Mucosa of rectum (tissue), 2 donors: ENCODE data around the gene MC1R.

ENCODE experiments used
- H3K27ac ChIP-seq, 2 donors: one replicate each; pipeline ENCODE4 v1.7.0; 2013; ENCODE audit warnings: inconsistent platforms in 2 of 2, low read depth in 2 of 2, low read length in 2 of 2
- H3K27me3 ChIP-seq, 2 donors: one replicate each; pipeline ENCODE4 v1.7.0; 2013; ENCODE audit warnings: low read length in 2 of 2; ENCODE audit not compliant: control insufficient read depth in 2 of 2, insufficient read depth in 2 of 2
- H3K36me3 ChIP-seq, 2 donors: one replicate each; pipeline ENCODE4 v1.7.0; 2013; ENCODE audit warnings: low read length in 2 of 2; ENCODE audit not compliant: control insufficient read depth in 2 of 2, insufficient read depth in 2 of 2
- H3K4me1 ChIP-seq, 2 donors: one replicate each; pipeline ENCODE4 v1.7.0; 2013; ENCODE audit warnings: low read length in 2 of 2, mild to moderate bottlenecking in 1 of 2; ENCODE audit not compliant: control insufficient read depth in 2 of 2, insufficient read depth in 2 of 2
- H3K4me3 ChIP-seq, 2 donors: one replicate each; pipeline ENCODE4 v1.7.0; 2013; ENCODE audit warnings: low read length in 2 of 2
- H3K9ac ChIP-seq, 2 donors: one replicate each; pipeline ENCODE4 v1.7.0; 2013; ENCODE audit warnings: low read length in 2 of 2, low read depth in 1 of 2, mild to moderate bottlenecking in 1 of 2
- H3K9me3 ChIP-seq, 2 donors: one replicate each; pipeline ENCODE4 v1.7.0; 2013; ENCODE audit warnings: low read length in 2 of 2; ENCODE audit not compliant: control insufficient read depth in 2 of 2
- donor health status: healthy.
- donor health status: Normal muscosa, but diverticular disease.

MC1R gene

GRCh38 chr16:89897204-89897603 is 21.5 kb upstream of the MC1R start:
- Histone ChIP-seq H3K27me3 (no peaks in the 10 kb centered on the region), H3K9ac (no peak overlapping the region), H3K36me3 (peaks cover 65 to 71% of the 10 kb centered on the region in 2 donors), H3K4me3 (no peak overlapping the region), H3K27ac (no peak overlapping the region), H3K9me3 (no peaks in the 10 kb centered on the region), H3K4me1 (no peaks in the 10 kb centered on the region)

GRCh38 chr16:89898201-89898967 is 20.3 kb upstream of the MC1R start:
- no peak overlapping the region for H3K27ac ChIP-seq
- peaks cover 54 to 66% of the 10 kb centered on the region in 2 donors for H3K36me3 ChIP-seq
- H3K4me1 ChIP-seq = no peaks in the 10 kb centered on the region
- H3K27me3 ChIP-seq = no peaks in the 10 kb centered on the region
- no peak overlapping the region for H3K9ac ChIP-seq
- no peak overlapping the region for H3K4me3 ChIP-seq
- no peaks in the 10 kb centered on the region for H3K9me3 ChIP-seq

DNA sequence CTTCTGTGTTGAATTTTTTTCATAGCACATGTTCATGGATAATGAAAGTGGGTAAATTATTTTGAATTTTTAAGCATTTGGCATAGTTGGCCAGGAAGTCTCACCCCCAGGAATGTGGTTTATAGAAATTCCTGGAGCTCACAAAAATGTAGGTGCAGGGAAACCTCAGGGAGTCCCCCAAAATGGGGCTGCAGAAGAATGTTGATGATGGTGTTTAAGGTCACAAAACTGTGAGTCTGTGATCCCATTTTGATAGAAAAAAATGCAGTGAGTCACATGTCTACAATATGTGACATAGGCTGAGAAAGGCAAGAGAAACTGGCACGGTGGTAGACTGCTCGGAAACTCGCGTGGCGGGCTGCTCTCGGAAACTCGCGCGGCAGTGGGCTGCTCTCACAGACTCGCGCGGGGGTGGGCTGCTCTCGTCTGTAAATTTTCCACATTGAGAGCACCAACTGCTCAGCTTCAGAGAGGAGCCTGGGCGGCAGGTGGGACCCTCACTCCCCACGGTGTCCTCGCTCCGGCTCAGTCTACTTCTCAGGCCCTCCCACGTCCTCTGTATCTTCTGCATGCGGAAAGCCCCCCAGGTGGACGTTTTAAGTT is 18.7 kb upstream of the MC1R start:
- Histone ChIP-seq H3K9me3 (no peaks in the 10 kb centered on the region), H3K27ac (no peak overlapping the region), H3K4me3 (no peak overlapping the region), H3K27me3 (no peaks in the 10 kb centered on the region), H3K4me1 (no peaks in the 10 kb centered on the region), H3K36me3 (peaks cover 58 to 65% of the 10 kb centered on the region in 2 donors), H3K9ac (no peak overlapping the region)

GRCh38 chr16:89900885-89901284 is 17.8 kb upstream of the MC1R start:
- H3K9ac ChIP-seq = no peak overlapping the region
- peaks cover 57 to 67% of the 10 kb centered on the region in 2 donors for H3K36me3 ChIP-seq
- H3K4me1 ChIP-seq = no peaks in the 10 kb centered on the region

DNA sequence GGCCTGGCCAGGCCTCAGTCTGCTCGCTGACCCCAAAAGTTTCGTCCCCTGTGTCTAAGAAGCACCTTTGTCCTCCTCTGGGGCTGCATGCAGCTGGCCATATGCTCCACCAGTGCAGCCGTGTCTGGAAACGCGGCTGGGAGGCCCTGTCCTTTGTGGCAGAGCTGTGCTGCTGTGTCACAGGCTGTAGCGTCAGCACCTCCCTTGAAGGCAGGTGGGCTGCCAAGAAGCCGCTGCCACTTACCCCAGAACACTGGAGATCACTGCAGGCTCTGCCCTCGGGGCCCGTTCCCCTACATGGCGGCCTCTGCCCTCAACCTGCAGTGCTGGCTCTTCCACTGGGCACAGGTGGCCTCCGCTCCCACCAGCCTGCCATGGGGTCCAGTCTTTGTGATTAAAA is 15.7 kb upstream of the MC1R start:
- peaks cover 60 to 66% of the 10 kb centered on the region in 2 donors for H3K36me3 ChIP-seq
- H3K27me3 ChIP-seq = no peaks in the 10 kb centered on the region
- H3K4me1 ChIP-seq = no peaks in the 10 kb centered on the region
- no peaks in the 10 kb centered on the region for H3K9me3 ChIP-seq
- H3K4me3 ChIP-seq = no peak overlapping the region
- no peak overlapping the region for H3K27ac ChIP-seq
- no peak overlapping the region for H3K9ac ChIP-seq

More at GRCh38 chr16:89900885-89901284, 17.8 kb upstream of the MC1R start:
- H3K27me3 ChIP-seq = no peaks in the 10 kb centered on the region
- no peak overlapping the region for H3K4me3 ChIP-seq
- no peak overlapping the region for H3K27ac ChIP-seq
- H3K9me3 ChIP-seq = no peaks in the 10 kb centered on the region

- Histone ChIP-seq H3K9me3 (no peaks in the 10 kb centered on the region), H3K27me3 (no peaks in the 10 kb centered on the region), H3K4me3 (no peak overlapping the region), H3K4me1 (no peaks in the 10 kb centered on the region), H3K27ac (no peak overlapping the region), H3K9ac (no peak overlapping the region), H3K36me3 (peaks cover 58 to 67% of the 10 kb centered on the region in 2 donors)
Measured at GRCh38 chr16:89903908-89904515, 14.7 kb upstream of the MC1R start.

DNA sequence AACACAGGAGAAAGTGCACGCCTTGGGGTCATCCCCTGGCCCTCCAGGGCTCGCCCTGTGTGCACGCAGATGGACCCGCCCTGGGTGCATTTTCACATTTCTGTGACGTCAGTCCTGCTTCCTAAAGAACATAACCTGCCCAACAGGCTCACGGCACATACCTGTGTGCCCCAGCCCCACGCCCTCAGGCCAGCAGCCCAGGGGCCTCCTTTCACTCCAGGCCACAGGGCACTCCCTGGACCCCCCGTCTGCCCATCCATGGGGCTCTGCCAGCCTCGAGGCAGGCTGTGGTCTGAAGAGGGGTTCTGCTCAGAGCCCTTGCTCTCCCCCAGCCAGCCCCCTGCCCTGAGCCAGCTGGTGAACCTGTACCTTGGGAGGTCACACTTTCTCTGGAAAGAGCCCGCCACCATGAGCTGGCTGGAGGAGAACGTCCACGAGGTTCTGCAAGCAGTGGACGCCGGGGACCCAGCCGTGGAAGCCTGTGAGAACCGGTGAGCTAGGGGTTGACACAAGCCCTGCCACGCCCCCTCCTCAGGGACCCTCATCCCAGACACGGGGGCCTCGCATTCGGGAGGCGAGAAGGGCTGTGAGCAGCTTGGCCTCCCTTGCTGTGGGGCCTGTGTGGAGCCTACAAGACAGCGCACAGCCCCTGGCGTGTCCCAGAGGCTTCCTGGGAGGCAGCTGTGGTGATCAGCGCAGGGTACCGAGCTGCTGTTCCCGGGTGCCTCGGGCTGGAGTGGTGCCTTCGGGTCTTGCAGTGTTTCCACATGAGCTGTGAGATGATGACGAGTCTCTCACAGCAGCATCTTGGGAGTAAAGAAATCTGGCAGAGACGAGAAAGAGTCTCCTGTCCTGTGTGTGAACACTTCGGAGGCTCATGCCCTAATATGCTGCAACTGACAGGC is 13.8 kb upstream of the MC1R start:
- peaks cover 52 to 63% of the 10 kb centered on the region in 2 donors for H3K36me3 ChIP-seq
- H3K4me3 ChIP-seq = no peak overlapping the region
- H3K9ac ChIP-seq = no peak overlapping the region

GRCh38 chr16:89905511-89906139 is 13.0 kb upstream of the MC1R start:
- H3K27ac ChIP-seq = no peak overlapping the region
- no peak overlapping the region for H3K9ac ChIP-seq
- H3K4me3 ChIP-seq = no peak overlapping the region
- no peaks in the 10 kb centered on the region for H3K27me3 ChIP-seq
- no peaks in the 10 kb centered on the region for H3K9me3 ChIP-seq
- H3K36me3 ChIP-seq = peaks cover 45 to 59% of the 10 kb centered on the region in 2 donors
- H3K4me1 ChIP-seq = no peaks in the 10 kb centered on the region

More for the DNA sequence above, 13.8 kb upstream of the MC1R start:
- Histone ChIP-seq H3K27ac (no peak overlapping the region), H3K4me1 (no peaks in the 10 kb centered on the region), H3K27me3 (no peaks in the 10 kb centered on the region), H3K9me3 (no peaks in the 10 kb centered on the region)

GRCh38 chr16:89906140-89907025 is 12.3 kb upstream of the MC1R start:
- H3K9me3 ChIP-seq = no peaks in the 10 kb centered on the region
- no peak overlapping the region for H3K9ac ChIP-seq
- no peak overlapping the region for H3K27ac ChIP-seq
- no peak overlapping the region for H3K4me3 ChIP-seq
- no peaks in the 10 kb centered on the region for H3K4me1 ChIP-seq
- peaks cover 43 to 60% of the 10 kb centered on the region in 2 donors for H3K36me3 ChIP-seq
- H3K27me3 ChIP-seq = no peaks in the 10 kb centered on the region
